SK-N-SH (cell line): ENCODE data around the gene MACROD2. TPM values are rescaled to one million over a fixed set of nuclear protein-coding genes. Genes with fewer than 3 reads are reported as not detected.

ENCODE experiments used
- CTCF ChIA-PET: fragments of 300-600, 350-600 bp; formaldehyde crosslinking; extraction: SDS; loops from one replicate; lab custom pipeline; 2021; lab: Yijun Ruan, JAX
- POLR2A ChIA-PET: fragments of 350-600 bp; sonication (Branson Sonifier 250); formaldehyde crosslinking; extraction: SDS; loops from one replicate; lab custom pipeline; 2020; ENCODE audit warnings: antibody characterized with exemption, inconsistent platforms; lab: Yijun Ruan, JAX
- DNase-seq: peaks from one replicate; pipeline ENCODE4 v3.0.0; 2012
- H2AFZ ChIP-seq: fragments of 200-600 bp; sonication (generic); 2 replicates; pipeline ENCODE4 v1.8.1; 2016; ENCODE audit warnings: antibody characterized with exemption, mild to moderate bottlenecking, low read depth
- H3F3A ChIP-seq: fragments of 200-600 bp; sonication (generic); replicated peaks from 2 replicates; pipeline ENCODE3; 2016; ENCODE audit warnings: antibody characterized with exemption, mild to moderate bottlenecking; ENCODE audit not compliant: insufficient read depth
- H3K27ac ChIP-seq, 2 experiments: fragments of 200-500 bp in 1 of 2; fragments of 200-600 bp in 1 of 2; sonication (Bioruptor generic) in 1 of 2; sonication (generic), shearing (Covaris generic) in 1 of 2; 2 replicates each; pipeline versions ENCODE4 v1.5.1 to v1.6.1; 2014 to 2016; ENCODE audit warnings: low read depth in 2 of 2, inconsistent platforms in 1 of 2, low read length in 1 of 2, mild to moderate bottlenecking in 1 of 2, mixed read lengths in 1 of 2
- H3K27me3 ChIP-seq: fragments of 200-600 bp; sonication (generic), shearing (Covaris generic); 2 replicates; pipeline ENCODE4 v1.6.1; 2016; ENCODE audit warnings: mixed run types; ENCODE audit not compliant: insufficient read depth
- H3K36me3 ChIP-seq, 2 experiments: fragments of 200-500 bp in 1 of 2; fragments of 200-600 bp in 1 of 2; sonication (Bioruptor generic) in 1 of 2; sonication (generic) in 1 of 2; replicated peaks in 1 of 2; 2 replicates each; pipeline versions ENCODE3 to v1.5.1; 2014 to 2016; ENCODE audit warnings: low read length in 1 of 2, mild to moderate bottlenecking in 1 of 2; ENCODE audit not compliant: insufficient read depth in 2 of 2, control insufficient read depth in 1 of 2
- H3K4me1 ChIP-seq, 2 experiments: fragments of 200-500 bp in 1 of 2; fragments of 200-600 bp in 1 of 2; sonication (Bioruptor generic) in 1 of 2; sonication (generic), shearing (Covaris generic) in 1 of 2; 2 replicates each; pipeline versions ENCODE4 v1.5.1 to v1.6.1; 2014 to 2016; ENCODE audit warnings: low read depth in 1 of 2, low read length in 1 of 2, mixed run types in 1 of 2; ENCODE audit not compliant: insufficient read depth in 2 of 2, control insufficient read depth in 1 of 2
- H3K4me2 ChIP-seq: fragments of 200-600 bp; sonication (generic), shearing (Covaris generic); 2 replicates; pipeline ENCODE4 v1.6.1; 2017; ENCODE audit warnings: mixed run types
- H3K4me3 ChIP-seq, 2 experiments: fragments of 200-500 bp in 1 of 2; fragments of 200-600 bp in 1 of 2; sonication (Bioruptor generic) in 1 of 2; sonication (generic), shearing (Covaris generic) in 1 of 2; 2 replicates each; pipeline versions ENCODE4 v1.5.1 to v1.8.1; 2014 to 2016; ENCODE audit warnings: low read depth in 2 of 2, inconsistent platforms in 1 of 2, low read length in 1 of 2, mild to moderate bottlenecking in 1 of 2, mixed read lengths in 1 of 2, moderate library complexity in 1 of 2
- H3K79me2 ChIP-seq: fragments of 200-600 bp; sonication (generic); 2 replicates; pipeline ENCODE4 v1.8.1; 2017; ENCODE audit warnings: mild to moderate bottlenecking; ENCODE audit not compliant: insufficient read depth
- H3K9ac ChIP-seq: fragments of 200-600 bp; sonication (generic); 2 replicates; pipeline ENCODE4 v1.6.1; 2017; ENCODE audit warnings: mixed run types
- H3K9me2 ChIP-seq: fragments of 200-600 bp; sonication (generic); 2 replicates; pipeline ENCODE4 v1.6.1; 2017; ENCODE audit warnings: mixed run types
- H3K9me3 ChIP-seq: fragments of 200-600 bp; sonication (generic); 2 replicates; pipeline ENCODE4 v1.6.1; 2017; ENCODE audit warnings: mixed run types, mild to moderate bottlenecking, moderate library complexity
- H4K20me1 ChIP-seq: fragments of 200-600 bp; sonication (generic); 2 replicates; pipeline ENCODE4 v1.6.1; 2017; ENCODE audit warnings: mild to moderate bottlenecking, mixed run types; ENCODE audit not compliant: insufficient read depth
- EP300 ChIP-seq, 2 experiments: IDR thresholded peaks; 2 replicates each; pipeline versions ENCODE4 v1.4.0 to v1.6.1; 2012; ENCODE audit warnings: borderline replicate concordance in 1 of 2, low read depth in 1 of 2, low read length in 1 of 2
- EZH2phosphoT487 ChIP-seq: fragments of 200-600 bp; sonication (generic); IDR thresholded peaks from 2 replicates; pipeline ENCODE4 v1.6.1; 2017; ENCODE audit warnings: low read depth, mixed run types, mild to moderate bottlenecking, antibody characterized with exemption, moderate library complexity, borderline replicate concordance
- FOXM1 ChIP-seq: IDR thresholded peaks from 2 replicates; pipeline ENCODE4 v1.4.0; 2012; ENCODE audit warnings: low read depth, mild to moderate bottlenecking
- GATA2 ChIP-seq: sonication (generic); formaldehyde crosslinking; IDR thresholded peaks from 2 replicates; pipeline ENCODE4 v1.5.0; 2020; ENCODE audit warnings: mild to moderate bottlenecking, missing genetic modification reagents
- IRF3 ChIP-seq: fragments of 150-350 bp; IDR thresholded peaks from 2 replicates; pipeline ENCODE4 v1.6.1; 2016; ENCODE audit warnings: mild to moderate bottlenecking, low read depth, low read length
- JUND ChIP-seq: IDR thresholded peaks from 2 replicates; pipeline ENCODE4 v1.4.0; 2012
- PBX3 ChIP-seq: IDR thresholded peaks from 2 replicates; pipeline ENCODE4; 2012
- POLR2AphosphoS5 ChIP-seq: IDR thresholded peaks from 2 replicates; pipeline ENCODE4 v1.6.1; 2012; ENCODE audit warnings: low read depth, low read length
- RAD21 ChIP-seq: IDR thresholded peaks from 2 replicates; pipeline ENCODE4 v1.6.1; 2012; ENCODE audit warnings: mild to moderate bottlenecking, low read length
- RCOR1 ChIP-seq: fragments of 150-350 bp; IDR thresholded peaks from 2 replicates; pipeline ENCODE4 v1.6.1; 2017; ENCODE audit warnings: antibody characterized with exemption, low read length
- REST ChIP-seq: IDR thresholded peaks from 2 replicates; pipeline ENCODE4 v1.6.1; 2012; ENCODE audit warnings: mild to moderate bottlenecking, low read depth, low read length, moderate library complexity
- RFX5 ChIP-seq: IDR thresholded peaks from 2 replicates; pipeline ENCODE4 v1.6.1; 2012; ENCODE audit warnings: mild to moderate bottlenecking, improper control_type of control experiment, low read length
- RXRA ChIP-seq: IDR thresholded peaks from 2 replicates; pipeline ENCODE4 v1.4.0; 2012; ENCODE audit warnings: low read depth, mild to moderate bottlenecking, borderline replicate concordance
- SIN3A ChIP-seq: IDR thresholded peaks from 2 replicates; pipeline ENCODE4 v1.6.1; 2012; ENCODE audit warnings: low read depth, mild to moderate bottlenecking, low read length, moderate library complexity, borderline replicate concordance
- TAF1 ChIP-seq: IDR thresholded peaks from 2 replicates; pipeline ENCODE4 v1.6.1; 2012; ENCODE audit warnings: low read depth, mild to moderate bottlenecking, low read length, moderate library complexity, borderline replicate concordance
- USF1 ChIP-seq: IDR thresholded peaks from 2 replicates; pipeline ENCODE4 v1.4.0; 2012; ENCODE audit warnings: low read depth, borderline replicate concordance
- USF2 ChIP-seq: fragments of 150-350 bp; IDR thresholded peaks from 2 replicates; pipeline ENCODE4 v1.6.1; 2017; ENCODE audit warnings: antibody characterized with exemption, low read length, low read depth, borderline replicate concordance
- ZBTB33 ChIP-seq: IDR thresholded peaks from 2 replicates; pipeline ENCODE4 v1.4.0; 2012; ENCODE audit warnings: low read depth, borderline replicate concordance
- WGBS: methylation state at CpG from one replicate; pipeline ENCODE4 v1.1.6; 2017; ENCODE audit warnings: low lambda C conversion rate; 5-methylcytosine and 5-hydroxymethylcytosine counted together
- polyA plus RNA-seq, 3 experiments: library from polyadenylated mRNA; depleted of rRNA; stranded (reverse); fragments of >200 nt; gene quantifications; 2 replicates each; pipeline ENCODE4 v1.2.3, GENCODE V29; 2012

Gene MACROD2
- polyA plus RNA-seq, 1 of the 3 experiments (the other 2 are of a cell fraction), result 0.33 TPM

GRCh38 chr20:16054985-16055384, 2059.7 kb downstream of the MACROD2 start:
- no peak overlapping the region for H3K9ac ChIP-seq
- H3K79me2 ChIP-seq, result no peaks in the 10 kb centered on the region
- no peaks in the 10 kb centered on the region for H4K20me1 ChIP-seq
- TF ChIP-seq FOXM1 (no peak), RCOR1 (no peak), ZBTB33 (no peak), REST (no peak), POLR2AphosphoS5 (no peak), RAD21 (no peak), EZH2phosphoT487 (no peak)
- TF ChIP-seq, all 33 proteins: peak for 0
- Histone ChIP-seq H3K36me3 (no peaks in the 10 kb centered on the region), H3K9me3 (no peaks in the 10 kb centered on the region), H3K27me3 (no peaks in the 10 kb centered on the region), H3K9me2 (no peaks in the 10 kb centered on the region), H2AFZ (no peak overlapping the region), H3K4me2 (no peak overlapping the region), H3K27ac (no peak overlapping the region), H3K4me1 (no peaks in the 10 kb centered on the region; a peak in 1 of 4 replicates), H3F3A (no peaks in the 10 kb centered on the region), H3K4me3 (no peak overlapping the region)
- no peak for DNase-seq
- 43% methylated on average over 3 of the region's 3 CpGs for WGBS
- POLR2A ChIA-PET, result no interaction called here
- CTCF ChIA-PET, result no interaction called here

GRCh38 chr20:16057651-16058050, 2062.3 kb downstream of the MACROD2 start:
- Histone ChIP-seq H3K4me1 (no peaks in the 10 kb centered on the region), H3K79me2 (no peaks in the 10 kb centered on the region), H2AFZ (no peak overlapping the region), H3K27ac (no peak overlapping the region), H3K9me3 (no peaks in the 10 kb centered on the region), H3K9ac (no peak overlapping the region), H4K20me1 (no peaks in the 10 kb centered on the region), H3F3A (no peaks in the 10 kb centered on the region), H3K4me2 (no peak overlapping the region), H3K27me3 (no peaks in the 10 kb centered on the region), H3K36me3 (no peaks in the 10 kb centered on the region), H3K4me3 (no peak overlapping the region), H3K9me2 (no peaks in the 10 kb centered on the region)
- ChIA-PET POLR2A (no interaction called here), CTCF (no interaction called here)
- WGBS, result 20% methylated on average over 3 of the region's 3 CpGs
- DNase-seq, result no peak
- no peak for TF ChIP-seq FOXM1
- no peak for TF ChIP-seq TAF1
- TF ChIP-seq JUND, result no peak
- no peak for TF ChIP-seq RCOR1
- TF ChIP-seq PBX3, result no peak
- no peak for TF ChIP-seq EP300 (IDR thresholded peaks at IDR 0.05; ENCODE audit: borderline replicate concordance in 1 of 2, low read depth in 1 of 2, low read length in 1 of 2)
- no peak for TF ChIP-seq USF1
- TF ChIP-seq RXRA, result no peak
- TF ChIP-seq RAD21, result no peak
- no peak for TF ChIP-seq RFX5
- no peak for TF ChIP-seq IRF3
- no peak for TF ChIP-seq SIN3A
- TF ChIP-seq GATA2 (CRISPR knock-in tag), result no peak
- TF ChIP-seq USF2, result no peak
- no peak for TF ChIP-seq POLR2AphosphoS5
